Activated T-helper 1 cell treated with anti-CD3 and anti-CD28 coated beads, Interleukin-12 subunit alpha, Interleukin-12 subunit beta, Interleukin-2, Interleukin-4 antibody, amounts not matched to agents 30 ng/mL and 10 ng/mL and 1 ng/mL, durations not matched to agents 14 hours and 24 hours and 36 hours (primary cell): ENCODE results near the gene TMEM233. TPM values are rescaled to one million over a fixed set of nuclear protein-coding genes. Genes with fewer than 3 reads are reported as not detected.

ENCODE experiments used
- DNase-seq: peaks from one replicate; pipeline ENCODE4 v3.0.0; 2021; ENCODE audit warnings: low spot score
- H3K27ac Mint-ChIP-seq: one replicate; pipeline ENCODE4 v1.8.0; 2021; ENCODE audit warnings: mild to moderate bottlenecking, mixed read lengths
- H3K27me3 Mint-ChIP-seq: one replicate; pipeline ENCODE4 v1.8.0; 2022; ENCODE audit warnings: mild to moderate bottlenecking, moderate library complexity, mixed read lengths; ENCODE audit not compliant: insufficient read depth
- H3K36me3 Mint-ChIP-seq: one replicate; pipeline ENCODE4 v1.8.0; 2021; ENCODE audit warnings: low read depth, mixed read lengths
- H3K4me1 Mint-ChIP-seq: one replicate; pipeline ENCODE4 v1.8.0; 2021; ENCODE audit warnings: low read depth, mixed read lengths
- H3K4me3 Mint-ChIP-seq: one replicate; pipeline ENCODE4 v1.8.0; 2021; ENCODE audit warnings: mild to moderate bottlenecking, moderate library complexity, mixed read lengths
- H3K9me3 Mint-ChIP-seq: one replicate; pipeline ENCODE4 v1.8.0; 2021; ENCODE audit warnings: mixed read lengths
- intact Hi-C: fragments of 100-400 bp; cut with micrococcal nuclease; formaldehyde crosslinking; loops from one replicate; pipeline ENCODE4 v1.15.1; 2024
- total RNA-seq: library from RNA; stranded (reverse); gene quantifications from 2 replicates; pipeline ENCODE4 v1.2.3, GENCODE V29; 2022

The TMEM233 gene
- not detected in 2 replicates for total RNA-seq

GRCh38 chr12:119593578-119594398 lies at the start of gene TMEM233:
Gene TMEM233 (plus strand): TSS chr12:119593774. CDS start chr12:119593849, 75 bp downstream.
- no peak within 1 kb of the TSS for H3K27ac Mint-ChIP-seq
- no peaks in the 10 kb centered on the region for H3K9me3 Mint-ChIP-seq
- peaks cover 62% of the 10 kb centered on the region for H3K27me3 Mint-ChIP-seq
- DNase-seq, result no peak
- H3K4me3 Mint-ChIP-seq, result no peak within 1 kb of the TSS
- no peaks in the 10 kb centered on the region for H3K36me3 Mint-ChIP-seq
- peaks cover 6% of the 10 kb centered on the region for H3K4me1 Mint-ChIP-seq
- intact Hi-C loops, result no loop called here

GRCh38 chr12:119544765-119545625 lies 48.6 kb upstream of the TMEM233 start:
- Mint-ChIP-seq H3K4me1 (no peaks in the 10 kb centered on the region), H3K27me3 (peaks cover 4% of the 10 kb centered on the region), H3K27ac (no peak overlapping the region), H3K4me3 (no peak overlapping the region), H3K9me3 (no peaks in the 10 kb centered on the region), H3K36me3 (no peaks in the 10 kb centered on the region)
- intact Hi-C loops, result loop anchor here (1.0 to 10.0 kb wide), 3 partner anchors 101 to 566 kb away; no protein-coding TSS in a partner anchor
- peak; percentile 33 for DNase-seq

DNA sequence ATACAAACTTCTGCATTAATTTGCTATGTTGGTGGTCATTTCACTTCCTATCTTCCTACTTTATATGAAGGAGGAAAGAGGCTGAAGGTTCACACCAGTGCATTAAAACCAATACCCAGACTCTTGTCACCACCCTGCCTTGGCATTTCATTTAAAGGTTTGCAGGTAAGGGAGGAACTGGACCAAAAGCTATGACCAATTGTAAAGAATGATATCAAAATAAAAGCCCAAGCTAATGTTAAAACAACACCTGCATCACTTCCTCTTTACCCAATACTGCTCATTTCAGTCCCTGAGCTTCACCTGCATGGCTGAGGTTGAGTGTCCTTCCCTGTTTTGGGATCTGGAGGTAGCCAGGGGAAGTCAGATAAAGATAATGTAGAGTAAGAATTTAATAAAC lies 47.2 kb upstream of the TMEM233 start:
- H3K9me3 Mint-ChIP-seq, result no peaks in the 10 kb centered on the region
- no peak overlapping the region for H3K27ac Mint-ChIP-seq
- H3K36me3 Mint-ChIP-seq, result no peaks in the 10 kb centered on the region
- intact Hi-C loops, result loop anchor here (10.0 kb wide), 1 partner anchor 432 kb away; no protein-coding TSS in a partner anchor
- no peaks in the 10 kb centered on the region for H3K4me1 Mint-ChIP-seq
- H3K27me3 Mint-ChIP-seq, result peaks cover 8% of the 10 kb centered on the region
- no peak overlapping the region for H3K4me3 Mint-ChIP-seq
- no peak for DNase-seq

GRCh38 chr12:119547001-119547400 lies 46.6 kb upstream of the TMEM233 start:
- intact Hi-C loops, result loop anchor here (10.0 kb wide), 1 partner anchor 432 kb away; no protein-coding TSS in a partner anchor
- no peak overlapping the region for H3K4me3 Mint-ChIP-seq
- peaks cover 12% of the 10 kb centered on the region for H3K27me3 Mint-ChIP-seq
- H3K9me3 Mint-ChIP-seq, result no peaks in the 10 kb centered on the region
- DNase-seq, result no peak
- H3K36me3 Mint-ChIP-seq, result no peaks in the 10 kb centered on the region
- no peak overlapping the region for H3K27ac Mint-ChIP-seq
- no peaks in the 10 kb centered on the region for H3K4me1 Mint-ChIP-seq

DNA sequence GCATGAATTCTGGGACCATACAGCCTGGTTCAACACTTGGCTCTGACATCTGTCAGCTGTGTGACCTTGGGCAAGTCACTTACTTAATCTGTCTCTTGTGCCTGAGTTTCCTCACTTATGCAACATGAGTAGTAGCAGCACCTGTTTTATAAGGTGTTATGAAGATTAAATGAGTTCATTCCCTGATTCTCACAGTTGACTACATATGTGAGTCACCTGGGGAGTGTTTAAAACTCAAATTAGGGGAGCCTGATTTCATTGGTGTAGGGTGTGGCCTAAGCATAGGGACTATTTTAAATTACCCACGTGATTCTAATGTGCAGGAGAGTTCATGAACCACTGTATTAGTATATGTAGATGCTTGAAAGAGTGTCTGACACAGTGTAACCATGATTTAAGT lies 36.7 kb upstream of the TMEM233 start:
- Mint-ChIP-seq H3K4me3 (no peak overlapping the region), H3K27me3 (peaks cover 4% of the 10 kb centered on the region), H3K9me3 (no peaks in the 10 kb centered on the region), H3K27ac (no peak overlapping the region), H3K36me3 (no peaks in the 10 kb centered on the region), H3K4me1 (no peaks in the 10 kb centered on the region)
- intact Hi-C loops, result no loop called here
- no peak for DNase-seq

GRCh38 chr12:119565404-119565803 lies 28.2 kb upstream of the TMEM233 start:
- Mint-ChIP-seq H3K9me3 (no peaks in the 10 kb centered on the region), H3K27me3 (peaks cover 3% of the 10 kb centered on the region), H3K4me3 (no peak overlapping the region), H3K4me1 (no peaks in the 10 kb centered on the region), H3K36me3 (no peaks in the 10 kb centered on the region), H3K27ac (no peak overlapping the region)
- no peak for DNase-seq
- intact Hi-C loops, result no loop called here

- Mint-ChIP-seq H3K9me3 (no peaks in the 10 kb centered on the region), H3K36me3 (no peaks in the 10 kb centered on the region), H3K4me1 (no peaks in the 10 kb centered on the region), H3K4me3 (no peak overlapping the region), H3K27ac (no peak overlapping the region), H3K27me3 (no peaks in the 10 kb centered on the region)
- DNase-seq, result no peak
- intact Hi-C loops, result no loop called here
Measured at GRCh38 chr12:119570771-119571170, 22.8 kb upstream of the TMEM233 start.

DNA sequence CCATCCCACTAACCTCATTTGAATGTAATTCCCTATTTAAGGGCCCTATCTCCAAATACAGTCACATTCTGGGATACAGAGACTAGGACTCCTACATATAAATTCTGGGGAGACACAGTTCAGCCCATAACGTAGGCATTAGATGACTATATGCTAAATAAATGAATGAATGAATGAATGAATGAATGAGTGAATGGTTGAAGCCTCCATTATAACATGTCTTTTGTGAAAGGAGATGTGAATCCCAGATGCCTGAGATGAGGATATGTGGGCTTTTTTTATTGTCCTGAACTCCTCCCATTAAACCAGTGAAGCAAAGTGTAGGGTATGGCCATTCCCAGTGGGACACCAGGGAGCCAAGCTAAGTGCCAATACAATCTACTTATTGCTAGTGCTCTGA lies 20.5 kb upstream of the TMEM233 start:
- Mint-ChIP-seq H3K4me1 (no peaks in the 10 kb centered on the region), H3K27ac (no peak overlapping the region), H3K9me3 (no peaks in the 10 kb centered on the region), H3K4me3 (no peak overlapping the region), H3K27me3 (no peaks in the 10 kb centered on the region), H3K36me3 (no peaks in the 10 kb centered on the region)
- intact Hi-C loops, result no loop called here
- no peak for DNase-seq

DNA sequence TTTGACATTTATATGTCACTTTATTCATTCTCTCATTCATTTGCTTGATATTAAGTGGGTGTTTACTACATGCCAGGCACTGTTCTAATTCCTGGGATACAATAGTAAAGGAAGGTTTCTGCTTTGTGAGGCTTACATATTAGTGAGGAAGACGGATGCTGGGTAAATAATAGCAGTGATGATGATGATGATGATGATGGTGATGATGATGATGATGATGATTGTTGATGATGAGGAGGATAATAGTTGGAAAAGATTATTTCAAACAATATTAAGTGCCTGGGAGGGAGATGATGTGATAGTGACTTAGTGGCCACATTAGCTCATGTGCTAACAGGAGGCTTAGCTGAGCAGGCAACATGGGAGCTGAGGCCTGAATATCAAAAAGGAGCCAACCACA lies 19.3 kb upstream of the TMEM233 start:
- H3K4me1 Mint-ChIP-seq, result no peaks in the 10 kb centered on the region
- no peaks in the 10 kb centered on the region for H3K36me3 Mint-ChIP-seq
- H3K4me3 Mint-ChIP-seq, result no peak overlapping the region
- intact Hi-C loops, result no loop called here
- no peak overlapping the region for H3K27ac Mint-ChIP-seq
- H3K9me3 Mint-ChIP-seq, result no peaks in the 10 kb centered on the region
- DNase-seq, result no peak
- H3K27me3 Mint-ChIP-seq, result no peaks in the 10 kb centered on the region

DNA sequence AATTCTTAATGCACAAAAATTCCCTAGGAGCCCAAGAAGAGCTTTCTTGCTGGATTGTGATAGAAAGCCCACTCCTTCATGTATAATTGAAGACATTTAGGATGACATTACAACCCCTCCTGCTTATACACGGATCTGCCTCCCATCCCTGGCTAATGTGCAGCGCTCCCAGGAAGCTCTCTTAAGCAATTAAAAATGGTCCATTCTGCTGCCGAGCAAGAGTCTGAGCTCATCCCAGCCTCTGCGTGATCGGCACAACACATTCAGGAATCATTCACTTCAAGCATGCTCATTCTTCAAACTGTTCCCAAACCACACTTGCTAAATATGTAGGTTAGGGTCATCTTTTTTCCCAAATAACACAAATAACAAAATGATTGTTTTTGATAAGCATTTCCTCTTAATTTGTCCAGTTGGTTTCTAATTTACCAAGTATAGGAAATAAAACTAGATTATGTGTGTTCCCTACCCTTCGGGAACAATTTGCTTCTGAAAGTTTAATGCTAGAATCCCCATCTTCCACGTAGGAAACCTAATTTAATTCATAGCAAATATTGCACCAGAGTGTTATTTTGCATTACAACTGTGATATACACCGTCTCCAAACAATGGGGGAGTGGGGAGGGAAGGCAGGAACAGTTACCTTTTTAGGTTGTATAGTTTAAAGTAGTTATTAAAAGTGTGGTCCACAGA lies 17.3 kb upstream of the TMEM233 start:
- H3K27ac Mint-ChIP-seq, result no peak overlapping the region
- no peaks in the 10 kb centered on the region for H3K4me1 Mint-ChIP-seq
- intact Hi-C loops, result no loop called here

DNA sequence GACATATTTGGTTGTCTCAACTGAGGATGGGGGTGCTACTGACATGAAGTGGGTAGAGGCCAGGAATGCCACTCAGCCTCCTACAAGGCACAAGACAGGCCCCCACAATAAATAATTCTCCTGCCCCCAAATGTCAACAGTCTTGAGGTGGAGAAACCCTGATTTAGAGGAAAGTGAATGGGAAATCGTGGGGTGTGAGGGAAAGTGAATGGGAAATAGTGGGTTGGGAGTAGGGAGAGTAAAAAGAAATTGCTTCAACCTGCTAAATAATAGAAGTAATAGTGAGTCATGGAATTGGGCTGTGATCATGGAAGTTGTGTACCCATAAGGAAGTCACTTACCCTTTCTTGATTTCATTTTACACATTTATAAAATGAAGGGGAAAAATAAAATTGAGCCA lies 16.7 kb upstream of the TMEM233 start:
- Mint-ChIP-seq H3K4me3 (no peak overlapping the region), H3K27ac (no peak overlapping the region), H3K9me3 (no peaks in the 10 kb centered on the region), H3K27me3 (no peaks in the 10 kb centered on the region), H3K36me3 (no peaks in the 10 kb centered on the region), H3K4me1 (no peaks in the 10 kb centered on the region)
- no peak for DNase-seq
- intact Hi-C loops, result no loop called here

More for the DNA sequence above, 17.3 kb upstream of the TMEM233 start:
- no peaks in the 10 kb centered on the region for H3K9me3 Mint-ChIP-seq
- H3K4me3 Mint-ChIP-seq, result no peak overlapping the region
- no peaks in the 10 kb centered on the region for H3K36me3 Mint-ChIP-seq
- no peaks in the 10 kb centered on the region for H3K27me3 Mint-ChIP-seq
- DNase-seq, result no peak

DNA sequence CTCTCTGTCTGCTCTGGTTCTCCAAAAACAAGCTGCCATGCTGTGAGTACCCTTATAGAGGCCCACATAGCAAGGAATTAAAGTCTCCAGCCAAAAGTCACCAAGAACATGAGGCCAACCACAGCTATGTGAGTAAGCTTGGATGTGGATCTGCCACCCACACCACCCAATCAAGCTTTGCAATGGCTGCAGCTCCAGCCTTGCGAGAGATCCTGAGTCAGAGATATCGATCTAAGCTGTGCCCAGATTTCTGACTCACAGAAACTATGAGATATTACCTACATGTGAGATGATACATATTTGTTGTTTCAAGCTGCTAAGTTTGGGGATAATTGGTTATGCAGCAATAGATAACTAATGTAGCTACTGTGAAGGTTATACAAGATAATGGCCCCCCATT lies 15.5 kb upstream of the TMEM233 start:
- no peak overlapping the region for H3K4me3 Mint-ChIP-seq
- H3K9me3 Mint-ChIP-seq, result no peaks in the 10 kb centered on the region
- no peaks in the 10 kb centered on the region for H3K36me3 Mint-ChIP-seq
- intact Hi-C loops, result no loop called here
- H3K27ac Mint-ChIP-seq, result no peak overlapping the region
- no peak for DNase-seq
- H3K4me1 Mint-ChIP-seq, result no peaks in the 10 kb centered on the region
- peaks cover 4% of the 10 kb centered on the region for H3K27me3 Mint-ChIP-seq
